Fibroblast of mammary gland (primary cell): ENCODE results near the gene BCL2A1.
"Not testable (repeated sequence)": the region's sequence is repeated elsewhere in the genome, so short reads cannot be mapped to it uniquely, and the experiment has no call there.

ENCODE experiments used
- DNase-seq: peaks from one replicate; pipeline ENCODE4 v3.0.0-alpha.2; 2010; ENCODE audit warnings: low read depth
- H3K4me3 ChIP-seq: 2 replicates; pipeline ENCODE4 v1.5.1; 2011; ENCODE audit warnings: low read depth, mild to moderate bottlenecking, low read length, moderate library complexity; ENCODE audit not compliant: control insufficient read depth
- TF ChIP-seq, protein P1 (sequence below): conservative IDR thresholded peaks from 2 replicates; pipeline ENCODE4 v1.5.1; 2011; ENCODE audit warnings: low read depth, low read length, inconsistent platforms; ENCODE audit not compliant: control insufficient read depth, insufficient read depth

The BCL2A1 gene

DNA sequence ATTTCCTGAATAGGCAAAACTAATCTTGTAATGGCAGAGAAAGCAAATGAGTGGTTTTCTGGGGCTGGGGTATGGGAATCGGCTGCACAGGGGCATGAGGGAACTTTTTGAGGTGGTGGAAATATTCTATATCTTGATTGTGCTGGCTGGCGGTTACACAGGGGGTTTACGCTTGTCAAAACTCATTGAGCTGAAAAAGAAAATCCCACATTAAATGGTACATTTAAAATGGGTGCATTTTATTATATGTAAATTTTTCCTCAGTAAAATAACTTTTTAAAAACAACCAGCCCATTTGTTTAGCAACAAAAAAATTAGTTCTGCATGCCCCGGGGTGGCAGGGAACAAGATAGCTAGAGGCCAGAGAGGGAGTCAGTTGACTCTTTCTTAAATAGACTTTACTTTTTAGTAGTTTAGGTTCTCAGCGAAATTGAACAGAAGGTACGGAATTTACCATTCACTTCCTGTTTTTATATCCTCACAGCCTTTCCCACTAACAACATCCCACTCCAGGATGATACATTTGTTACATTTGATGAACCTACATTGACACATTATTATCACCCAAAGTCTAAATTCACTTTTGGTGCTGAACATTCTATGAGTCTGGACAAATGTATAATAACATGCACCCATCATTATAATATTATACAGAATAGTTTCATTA is 41.2 kb upstream of the BCL2A1 start:
- no peak for DNase-seq
- no peak overlapping the region for H3K4me3 ChIP-seq

GRCh38 chr15:80011596-80011995 is 40.6 kb upstream of the BCL2A1 start:
- H3K4me3 ChIP-seq: no peak overlapping the region
- DNase-seq: no peak
- TF ChIP-seq, protein P1, sequence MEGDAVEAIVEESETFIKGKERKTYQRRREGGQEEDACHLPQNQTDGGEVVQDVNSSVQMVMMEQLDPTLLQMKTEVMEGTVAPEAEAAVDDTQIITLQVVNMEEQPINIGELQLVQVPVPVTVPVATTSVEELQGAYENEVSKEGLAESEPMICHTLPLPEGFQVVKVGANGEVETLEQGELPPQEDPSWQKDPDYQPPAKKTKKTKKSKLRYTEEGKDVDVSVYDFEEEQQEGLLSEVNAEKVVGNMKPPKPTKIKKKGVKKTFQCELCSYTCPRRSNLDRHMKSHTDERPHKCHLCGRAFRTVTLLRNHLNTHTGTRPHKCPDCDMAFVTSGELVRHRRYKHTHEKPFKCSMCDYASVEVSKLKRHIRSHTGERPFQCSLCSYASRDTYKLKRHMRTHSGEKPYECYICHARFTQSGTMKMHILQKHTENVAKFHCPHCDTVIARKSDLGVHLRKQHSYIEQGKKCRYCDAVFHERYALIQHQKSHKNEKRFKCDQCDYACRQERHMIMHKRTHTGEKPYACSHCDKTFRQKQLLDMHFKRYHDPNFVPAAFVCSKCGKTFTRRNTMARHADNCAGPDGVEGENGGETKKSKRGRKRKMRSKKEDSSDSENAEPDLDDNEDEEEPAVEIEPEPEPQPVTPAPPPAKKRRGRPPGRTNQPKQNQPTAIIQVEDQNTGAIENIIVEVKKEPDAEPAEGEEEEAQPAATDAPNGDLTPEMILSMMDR: no peak

More for the DNA sequence above, 41.2 kb upstream of the BCL2A1 start:
- TF ChIP-seq, protein P1: no peak

DNA sequence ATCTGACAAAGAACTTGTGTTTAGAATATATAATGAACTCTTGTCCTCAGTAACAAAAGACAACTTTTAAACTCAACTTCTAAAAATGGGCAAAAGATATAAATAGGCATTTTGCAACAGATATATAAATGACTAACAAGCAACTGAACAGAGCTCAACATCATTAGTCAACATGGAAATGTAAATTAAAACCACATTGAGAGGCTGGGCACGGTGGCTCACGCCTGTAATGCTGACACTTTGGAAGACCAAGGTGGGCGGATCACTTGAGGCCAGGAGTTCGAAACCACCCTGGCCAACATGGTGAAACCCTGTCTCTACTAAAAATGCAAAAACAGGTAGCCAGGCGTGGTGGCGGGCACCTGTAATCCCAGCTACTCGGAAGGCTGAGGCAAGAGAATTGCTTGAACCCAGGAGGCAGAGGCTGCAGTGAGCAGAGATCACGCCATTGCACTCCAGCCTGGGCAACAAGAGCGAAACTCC is 40.1 kb upstream of the BCL2A1 start:
- DNase-seq: peak; percentile 98
- not testable (repeated sequence) for H3K4me3 ChIP-seq

DNA sequence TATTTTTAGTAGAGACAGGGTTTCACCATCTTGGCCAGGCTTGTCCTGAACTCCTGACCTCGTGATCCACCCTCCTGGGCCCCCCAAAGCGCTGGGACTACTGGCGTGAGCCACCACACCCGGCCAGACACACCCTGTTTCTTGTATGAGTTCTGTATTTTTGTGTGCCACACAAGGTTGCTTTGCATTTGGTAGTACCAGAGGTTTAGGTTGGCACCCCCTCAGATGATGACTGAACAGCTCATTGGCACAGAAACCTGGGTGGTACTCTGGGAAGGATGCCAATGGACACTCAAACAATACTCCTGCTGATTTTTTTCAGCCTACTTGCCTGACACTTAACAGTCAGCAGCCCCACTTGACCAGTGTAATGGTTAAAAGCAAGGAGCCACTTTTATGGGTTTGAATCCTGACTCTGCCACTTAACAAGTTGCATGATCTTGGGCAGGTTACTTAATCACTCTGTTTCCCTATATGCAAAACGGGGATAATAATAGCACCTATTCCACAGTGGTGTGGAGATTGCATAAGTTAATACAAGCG is 39.2 kb upstream of the BCL2A1 start:
- DNase-seq: peak; percentile 62
- no peak overlapping the region for H3K4me3 ChIP-seq
- TF ChIP-seq, protein P1: no peak

GRCh38 chr15:80007532-80007931 is 36.5 kb upstream of the BCL2A1 start:
- H3K4me3 ChIP-seq: no peak overlapping the region
- DNase-seq: no peak
- TF ChIP-seq, protein P1: no peak

GRCh38 chr15:80006946-80007345 is 36.0 kb upstream of the BCL2A1 start:
- no peak overlapping the region for H3K4me3 ChIP-seq
- TF ChIP-seq, protein P1: no peak
- DNase-seq: no peak

DNA sequence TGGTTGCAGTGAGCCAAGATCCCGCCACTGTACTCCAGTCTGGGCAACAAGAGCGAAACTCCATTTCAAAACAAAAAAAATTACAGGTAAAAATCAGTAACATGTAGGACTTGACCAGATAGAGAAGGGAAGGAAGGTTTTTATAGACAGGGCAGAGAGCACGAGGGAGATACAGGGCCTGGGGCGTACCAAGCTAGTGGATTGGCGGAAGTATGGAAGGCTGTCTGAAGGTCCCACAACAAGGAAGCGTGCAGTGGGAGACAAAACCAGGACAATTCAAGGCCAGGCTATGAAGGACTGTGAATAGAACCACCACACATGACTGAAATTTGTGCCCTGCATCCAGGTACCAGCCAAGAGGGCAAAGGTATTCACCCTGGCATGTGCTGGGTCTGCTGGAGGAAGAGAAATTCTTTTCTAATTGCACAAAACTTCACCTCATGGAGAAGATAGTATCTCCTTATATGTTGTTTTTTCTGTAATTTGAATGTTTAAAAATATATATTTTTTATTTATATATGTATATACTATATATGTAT is 33.0 kb upstream of the BCL2A1 start:
- DNase-seq: no peak
- H3K4me3 ChIP-seq: no peak overlapping the region
- TF ChIP-seq, protein P1: no peak
